Ovary (tissue), 3 donors: ENCODE results near the gene CCDC17.

ENCODE experiments used
- EP300 ChIP-seq: sonication (generic); formaldehyde crosslinking; IDR thresholded peaks from one replicate; pipeline ENCODE4 v1.6.1; 2017; ENCODE audit warnings: antibody characterized with exemption
- POLR2A ChIP-seq: fragments of 450-650 bp; IDR thresholded peaks from one replicate; pipeline ENCODE4 v1.6.1; 2017; ENCODE audit warnings: antibody characterized with exemption, mild to moderate bottlenecking, moderate library complexity
- TF ChIP-seq, protein P1 (sequence below), 3 donors: fragments of 450-650 bp in 2 of 3; fragments of 200-600 bp in 1 of 3; IDR thresholded peaks; one replicate each; pipeline versions ENCODE4 v1.5.1 to v1.8.0; 2016 to 2022; ENCODE audit warnings: antibody characterized with exemption in 3 of 3, mild to moderate bottlenecking in 1 of 3
- donor health status: DM: no; HTN: no; CAD: no.

DNA sequence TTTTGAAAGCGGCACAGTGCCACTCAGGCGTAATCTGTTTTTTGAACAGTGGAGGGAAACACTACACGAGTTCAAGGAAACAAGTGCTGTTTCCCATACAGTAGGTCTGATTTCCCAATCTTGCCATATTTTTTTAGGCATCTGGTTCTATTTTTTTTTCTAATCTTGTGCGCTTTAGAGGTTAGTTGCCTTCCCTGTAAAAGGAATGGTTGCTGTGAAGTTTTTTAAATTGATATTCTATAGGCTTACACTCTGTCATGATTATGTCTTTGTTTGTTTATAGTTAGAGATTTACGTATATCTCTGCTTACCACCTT, 38.8 kb downstream of the CCDC17 start:
- TF ChIP-seq, protein P1, sequence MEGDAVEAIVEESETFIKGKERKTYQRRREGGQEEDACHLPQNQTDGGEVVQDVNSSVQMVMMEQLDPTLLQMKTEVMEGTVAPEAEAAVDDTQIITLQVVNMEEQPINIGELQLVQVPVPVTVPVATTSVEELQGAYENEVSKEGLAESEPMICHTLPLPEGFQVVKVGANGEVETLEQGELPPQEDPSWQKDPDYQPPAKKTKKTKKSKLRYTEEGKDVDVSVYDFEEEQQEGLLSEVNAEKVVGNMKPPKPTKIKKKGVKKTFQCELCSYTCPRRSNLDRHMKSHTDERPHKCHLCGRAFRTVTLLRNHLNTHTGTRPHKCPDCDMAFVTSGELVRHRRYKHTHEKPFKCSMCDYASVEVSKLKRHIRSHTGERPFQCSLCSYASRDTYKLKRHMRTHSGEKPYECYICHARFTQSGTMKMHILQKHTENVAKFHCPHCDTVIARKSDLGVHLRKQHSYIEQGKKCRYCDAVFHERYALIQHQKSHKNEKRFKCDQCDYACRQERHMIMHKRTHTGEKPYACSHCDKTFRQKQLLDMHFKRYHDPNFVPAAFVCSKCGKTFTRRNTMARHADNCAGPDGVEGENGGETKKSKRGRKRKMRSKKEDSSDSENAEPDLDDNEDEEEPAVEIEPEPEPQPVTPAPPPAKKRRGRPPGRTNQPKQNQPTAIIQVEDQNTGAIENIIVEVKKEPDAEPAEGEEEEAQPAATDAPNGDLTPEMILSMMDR (IDR thresholded peaks at IDR 0.05) = no peak
- no peak for TF ChIP-seq EP300
- no peak for TF ChIP-seq POLR2A
